GM21390 (cell line): ENCODE measurements around the gene MROH7.

Source experiments
- ATAC-seq: cut with Tn5 transposase; IDR thresholded peaks from one replicate; pipeline ENCODE4 v1.9.1; 2021; ENCODE audit not compliant: unreplicated experiment

MROH7 gene

GRCh38 chr1:54640863-54641836 lies at the start of gene MROH7:
MROH7 (plus strand) TSS chr1:54641786; CDS start chr1:54652927, 11,141 bp downstream.
- ATAC-seq, result no peak

- ATAC-seq, result no peak
These were observed 47.9 kb upstream of the MROH7 start for GRCh38 chr1:54593571-54594160.

- ATAC-seq, result no peak
These were observed 47.1 kb upstream of the MROH7 start for GRCh38 chr1:54594463-54594862.

- no peak for ATAC-seq
These were observed 45.6 kb upstream of the MROH7 start for GRCh38 chr1:54595956-54596498.

- ATAC-seq, result no peak
These were observed 44.8 kb upstream of the MROH7 start for GRCh38 chr1:54596756-54597155.

- no peak for ATAC-seq
These were observed 44.0 kb upstream of the MROH7 start for GRCh38 chr1:54597455-54598030.

- ATAC-seq, result no peak
These were observed 42.3 kb upstream of the MROH7 start for GRCh38 chr1:54599211-54599823.

- ATAC-seq, result no peak
These were observed 40.5 kb upstream of the MROH7 start for GRCh38 chr1:54600947-54601721.

GRCh38 chr1:54601730-54602129 lies 39.9 kb upstream of the MROH7 start:
- ATAC-seq, result no peak

- ATAC-seq, result no peak
These were observed 39.0 kb upstream of the MROH7 start for GRCh38 chr1:54602554-54602953.

GRCh38 chr1:54603241-54603640 lies 38.3 kb upstream of the MROH7 start:
- ATAC-seq, result no peak

- no peak for ATAC-seq
These were observed 37.5 kb upstream of the MROH7 start for GRCh38 chr1:54604051-54604450.

- no peak for ATAC-seq
These were observed 36.8 kb upstream of the MROH7 start for GRCh38 chr1:54604572-54605370.

GRCh38 chr1:54606096-54606989 lies 35.2 kb upstream of the MROH7 start:
- no peak for ATAC-seq

GRCh38 chr1:54606990-54607325 lies 34.6 kb upstream of the MROH7 start:
- ATAC-seq, result no peak

GRCh38 chr1:54607821-54608565 lies 33.6 kb upstream of the MROH7 start:
- no peak for ATAC-seq

GRCh38 chr1:54608566-54609230 lies 32.9 kb upstream of the MROH7 start:
- no peak for ATAC-seq
